Panc1 (cell line): ENCODE measurements around the gene UBE2J2. TPM values are rescaled to one million over a fixed set of nuclear protein-coding genes. Genes with fewer than 3 reads are reported as not detected.

Experiments
- ATAC-seq: fragments of 200-7000 bp; cut with Tn5 transposase; 2 replicates; pipeline ENCODE4 v1.9.1; 2020; ENCODE audit warnings: mild to moderate bottlenecking, moderate library complexity
- BruUV-seq: library from RNA; stranded (reverse); fragments of 400-500 nt; replicated peaks from 2 replicates; lab custom pipeline; 2021; lab: Mats Ljungman, UMichigan
- CTCF ChIA-PET: fragments of 300-600 bp; sonication (Branson Sonifier 250); formaldehyde crosslinking; loops from one replicate; lab custom pipeline; 2022; ENCODE audit warnings: antibody characterized with exemption; lab: Charles Lee
- POLR2A ChIA-PET: fragments of 300-600 bp; sonication (Branson Sonifier 250); formaldehyde crosslinking; loops from one replicate; lab custom pipeline; 2022; ENCODE audit warnings: antibody characterized with exemption; lab: Charles Lee
- DNase-seq: peaks from one replicate; pipeline ENCODE4 v3.0.0-alpha.2; 2010; ENCODE audit warnings: low read depth, low spot score
- H3K27ac ChIP-seq: 2 replicates; pipeline ENCODE4 v1.5.1; 2011; ENCODE audit warnings: mild to moderate bottlenecking, low read length, inconsistent platforms
- H3K27me3 ChIP-seq: fragments of 200-500 bp; sonication (Bioruptor generic); 2 replicates; pipeline ENCODE4 v1.6.0; 2014; ENCODE audit warnings: low read length, inconsistent platforms; ENCODE audit not compliant: control insufficient read depth, insufficient read depth
- H3K36me3 ChIP-seq: fragments of 200-500 bp; sonication (Bioruptor generic); 2 replicates; pipeline ENCODE4 v1.5.1; 2014; ENCODE audit warnings: inconsistent platforms, mild to moderate bottlenecking, low read length, moderate library complexity; ENCODE audit not compliant: control insufficient read depth, insufficient read depth
- H3K4me1 ChIP-seq: 2 replicates; pipeline ENCODE4 v1.5.1; 2011; ENCODE audit warnings: inconsistent platforms, mild to moderate bottlenecking, low read length, moderate library complexity; ENCODE audit not compliant: control insufficient read depth, insufficient read depth
- H3K4me3 ChIP-seq, 2 experiments: 2 replicates each; pipeline ENCODE4 v1.5.1; 2011 to 2012; ENCODE audit warnings: low read depth in 2 of 2, low read length in 2 of 2, mild to moderate bottlenecking in 2 of 2, inconsistent platforms in 1 of 2, moderate library complexity in 1 of 2
- H3K9me3 ChIP-seq: fragments of 200-500 bp; sonication (Bioruptor generic); 2 replicates; pipeline ENCODE4 v1.5.1; 2014; ENCODE audit warnings: low read depth, mild to moderate bottlenecking, inconsistent platforms, low read length, moderate library complexity; ENCODE audit not compliant: control insufficient read depth, insufficient read depth
- POLR2AphosphoS5 ChIP-seq: IDR thresholded peaks from 2 replicates; pipeline ENCODE4 v1.6.1; 2012; ENCODE audit warnings: mild to moderate bottlenecking, low read depth, low read length, moderate library complexity
- SIN3A ChIP-seq: IDR thresholded peaks from 2 replicates; pipeline ENCODE4 v1.6.1; 2012; ENCODE audit warnings: low read depth, mild to moderate bottlenecking, low read length, moderate library complexity, borderline replicate concordance; ENCODE audit not compliant: insufficient read depth
- TCF7L2 ChIP-seq: IDR thresholded peaks from 2 replicates; pipeline ENCODE4 v1.6.1; 2011; ENCODE audit warnings: mild to moderate bottlenecking, low read depth, low read length, inconsistent platforms
- in situ Hi-C: cut with HindIII; loops from 2 replicates; pipeline ENCODE4 v1.10.0; 2016; ENCODE audit warnings: low sequenced_read_pairs, low pct_unique_long_range_greater_than_20kb
- intact Hi-C: fragments of 100-400 bp; cut with micrococcal nuclease; formaldehyde crosslinking; loops from one replicate; pipeline ENCODE4 v1.10.0; 2022; ENCODE audit not compliant: unreplicated experiment
- total RNA-seq: library from RNA; stranded (reverse); gene quantifications from one replicate; pipeline ENCODE4 v1.2.1, GENCODE V29; 2021; ENCODE audit not compliant: unreplicated experiment
- TF ChIP-seq, protein P1 (sequence below), 2 experiments: IDR thresholded peaks; 2 replicates each; pipeline ENCODE4 v1.6.1; 2011 to 2012; ENCODE audit warnings: low read depth in 2 of 2, control low read depth in 1 of 2, low read length in 1 of 2, mild to moderate bottlenecking in 1 of 2, moderate library complexity in 1 of 2; ENCODE audit not compliant: insufficient read depth in 1 of 2
- TF ChIP-seq, protein P2 (sequence below): fragments of 450-650 bp; IDR thresholded peaks from 2 replicates; pipeline ENCODE4 v1.5.1; 2017; ENCODE audit warnings: mild to moderate bottlenecking

UBE2J2 gene
- total RNA-seq, 1 experiment from 2014 or later = 101 TPM

GRCh38 chr1:1281533-1282321, 8.1 kb upstream of the UBE2J2 start:
- TF ChIP-seq POLR2AphosphoS5 (no peak), TCF7L2 (no peak), SIN3A (no peak)
- TF ChIP-seq, protein P1, sequence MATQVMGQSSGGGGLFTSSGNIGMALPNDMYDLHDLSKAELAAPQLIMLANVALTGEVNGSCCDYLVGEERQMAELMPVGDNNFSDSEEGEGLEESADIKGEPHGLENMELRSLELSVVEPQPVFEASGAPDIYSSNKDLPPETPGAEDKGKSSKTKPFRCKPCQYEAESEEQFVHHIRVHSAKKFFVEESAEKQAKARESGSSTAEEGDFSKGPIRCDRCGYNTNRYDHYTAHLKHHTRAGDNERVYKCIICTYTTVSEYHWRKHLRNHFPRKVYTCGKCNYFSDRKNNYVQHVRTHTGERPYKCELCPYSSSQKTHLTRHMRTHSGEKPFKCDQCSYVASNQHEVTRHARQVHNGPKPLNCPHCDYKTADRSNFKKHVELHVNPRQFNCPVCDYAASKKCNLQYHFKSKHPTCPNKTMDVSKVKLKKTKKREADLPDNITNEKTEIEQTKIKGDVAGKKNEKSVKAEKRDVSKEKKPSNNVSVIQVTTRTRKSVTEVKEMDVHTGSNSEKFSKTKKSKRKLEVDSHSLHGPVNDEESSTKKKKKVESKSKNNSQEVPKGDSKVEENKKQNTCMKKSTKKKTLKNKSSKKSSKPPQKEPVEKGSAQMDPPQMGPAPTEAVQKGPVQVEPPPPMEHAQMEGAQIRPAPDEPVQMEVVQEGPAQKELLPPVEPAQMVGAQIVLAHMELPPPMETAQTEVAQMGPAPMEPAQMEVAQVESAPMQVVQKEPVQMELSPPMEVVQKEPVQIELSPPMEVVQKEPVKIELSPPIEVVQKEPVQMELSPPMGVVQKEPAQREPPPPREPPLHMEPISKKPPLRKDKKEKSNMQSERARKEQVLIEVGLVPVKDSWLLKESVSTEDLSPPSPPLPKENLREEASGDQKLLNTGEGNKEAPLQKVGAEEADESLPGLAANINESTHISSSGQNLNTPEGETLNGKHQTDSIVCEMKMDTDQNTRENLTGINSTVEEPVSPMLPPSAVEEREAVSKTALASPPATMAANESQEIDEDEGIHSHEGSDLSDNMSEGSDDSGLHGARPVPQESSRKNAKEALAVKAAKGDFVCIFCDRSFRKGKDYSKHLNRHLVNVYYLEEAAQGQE (IDR thresholded peaks at IDR 0.05; ENCODE audit: insufficient read depth in 1 of 2, low read depth in 2 of 2, low read length in 1 of 2) = no peak
- TF ChIP-seq, protein P2, sequence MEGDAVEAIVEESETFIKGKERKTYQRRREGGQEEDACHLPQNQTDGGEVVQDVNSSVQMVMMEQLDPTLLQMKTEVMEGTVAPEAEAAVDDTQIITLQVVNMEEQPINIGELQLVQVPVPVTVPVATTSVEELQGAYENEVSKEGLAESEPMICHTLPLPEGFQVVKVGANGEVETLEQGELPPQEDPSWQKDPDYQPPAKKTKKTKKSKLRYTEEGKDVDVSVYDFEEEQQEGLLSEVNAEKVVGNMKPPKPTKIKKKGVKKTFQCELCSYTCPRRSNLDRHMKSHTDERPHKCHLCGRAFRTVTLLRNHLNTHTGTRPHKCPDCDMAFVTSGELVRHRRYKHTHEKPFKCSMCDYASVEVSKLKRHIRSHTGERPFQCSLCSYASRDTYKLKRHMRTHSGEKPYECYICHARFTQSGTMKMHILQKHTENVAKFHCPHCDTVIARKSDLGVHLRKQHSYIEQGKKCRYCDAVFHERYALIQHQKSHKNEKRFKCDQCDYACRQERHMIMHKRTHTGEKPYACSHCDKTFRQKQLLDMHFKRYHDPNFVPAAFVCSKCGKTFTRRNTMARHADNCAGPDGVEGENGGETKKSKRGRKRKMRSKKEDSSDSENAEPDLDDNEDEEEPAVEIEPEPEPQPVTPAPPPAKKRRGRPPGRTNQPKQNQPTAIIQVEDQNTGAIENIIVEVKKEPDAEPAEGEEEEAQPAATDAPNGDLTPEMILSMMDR = no peak
- no peak overlapping the region; the same call in 1 of the 2 replicates for H3K27ac ChIP-seq
- ATAC-seq (peak; percentile 65), DNase-seq (no peak)
- H3K4me3 ChIP-seq = no peak overlapping the region
- POLR2A ChIA-PET = no interaction called here
- H3K9me3 ChIP-seq = no peaks in the 10 kb centered on the region
- no TSS peak for BruUV-seq
- CTCF ChIA-PET = no interaction called here
- H3K27me3 ChIP-seq = no peaks in the 10 kb centered on the region
- intact Hi-C loops = no loop called here
- H3K4me1 ChIP-seq = peaks cover 18% of the 10 kb centered on the region
- H3K36me3 ChIP-seq = no peaks in the 10 kb centered on the region
- in situ Hi-C loops = no loop called here

- no peak overlapping the region for H3K4me3 ChIP-seq
- ATAC-seq (no peak), DNase-seq (no peak)
- in situ Hi-C loops = no loop called here
- no peaks in the 10 kb centered on the region for H3K9me3 ChIP-seq
- H3K36me3 ChIP-seq = no peaks in the 10 kb centered on the region
- intact Hi-C loops = no loop called here
- H3K4me1 ChIP-seq = peaks cover 18% of the 10 kb centered on the region
- no peak overlapping the region for H3K27ac ChIP-seq
- POLR2A ChIA-PET = no interaction called here
- TF ChIP-seq POLR2AphosphoS5 = no peak
- no peak for TF ChIP-seq SIN3A
- TF ChIP-seq, protein P2 = no peak
- no peak for TF ChIP-seq TCF7L2
- TF ChIP-seq, protein P1 (IDR thresholded peaks at IDR 0.05; ENCODE audit: insufficient read depth in 1 of 2, low read depth in 2 of 2, low read length in 1 of 2) = no peak
- CTCF ChIA-PET = no interaction called here
- no TSS peak for BruUV-seq
- no peaks in the 10 kb centered on the region for H3K27me3 ChIP-seq
Measured at GRCh38 chr1:1280782-1281481, 7.3 kb upstream of the UBE2J2 start.
